ENCODE data around the gene CFAP97.

Gene CFAP97

GRCh38 chr4:185196437-185196836 is 7.4 kb downstream of the CFAP97 start:
- no peak for DNase-seq

GRCh38 chr4:185194924-185195888 is 8.6 kb downstream of the CFAP97 start:
- DNase-seq, result no peak

GRCh38 chr4:185192059-185192458 is 11.7 kb downstream of the CFAP97 start:
- no peak for DNase-seq

- DNase-seq, result no peak
Measured at GRCh38 chr4:185190306-185190856, 13.4 kb downstream of the CFAP97 start.

GRCh38 chr4:185189606-185190305 is 14.0 kb downstream of the CFAP97 start:
- DNase-seq, result no peak

GRCh38 chr4:185186769-185187168 is 17.0 kb downstream of the CFAP97 start:
- no peak for DNase-seq

GRCh38 chr4:185183622-185184281 is 20.0 kb downstream of the CFAP97 start:
- peak; percentile 20 for DNase-seq

GRCh38 chr4:185182239-185182638 is 21.6 kb downstream of the CFAP97 start:
- DNase-seq, result no peak

GRCh38 chr4:185179488-185179887 is 24.3 kb downstream of the CFAP97 start:
- no peak for DNase-seq

- DNase-seq, result no peak
Measured at GRCh38 chr4:185171373-185172071, 32.3 kb downstream of the CFAP97 start.

GRCh38 chr4:185167234-185167633 is 36.6 kb downstream of the CFAP97 start:
- DNase-seq, result no peak

- DNase-seq, result no peak
Measured at GRCh38 chr4:185165605-185166063, 38.2 kb downstream of the CFAP97 start.

GRCh38 chr4:185151296-185151695 is 52.5 kb downstream of the CFAP97 start:
- DNase-seq, result no peak

GRCh38 chr4:185149392-185149791 is 54.4 kb downstream of the CFAP97 start:
- no peak for DNase-seq

GRCh38 chr4:185145572-185145971 is 58.2 kb downstream of the CFAP97 start:
- DNase-seq, result no peak

GRCh38 chr4:185144601-185145240 is 59.1 kb downstream of the CFAP97 start:
- DNase-seq, result no peak

GRCh38 chr4:185143601-185143969 is 60.2 kb downstream of the CFAP97 start:
- no peak for DNase-seq

- DNase-seq, result peak; percentile 32
Measured at GRCh38 chr4:185142912-185143600, 60.7 kb downstream of the CFAP97 start, which contains the start of gene SLC25A4. Gene SLC25A4 (plus strand): TSS chr4:185143266. CDS start chr4:185143373, 107 bp downstream.

- no peak for DNase-seq
Measured at GRCh38 chr4:185142564-185142911, 61.3 kb downstream of the CFAP97 start.

- DNase-seq, result no peak
Measured at GRCh38 chr4:185141777-185142176, 62.0 kb downstream of the CFAP97 start.

- no peak for DNase-seq
Measured at GRCh38 chr4:185139736-185140135, 64.1 kb downstream of the CFAP97 start.
